ENCODE data around the gene TRIM46. TPM values are rescaled to one million over a fixed set of nuclear protein-coding genes. Genes with fewer than 3 reads are reported as not detected.

TRIM46 gene
- total RNA-seq, 1 experiment from 2014 or later: 0.21 TPM

GRCh38 chr1:155202198-155202597 lies 28.5 kb downstream of the TRIM46 start:
- no peak overlapping the region for H3K27ac Mint-ChIP-seq (ENCODE audit: low read depth, unreplicated experiment)
- no peak overlapping the region for H3K4me3 Mint-ChIP-seq (ENCODE audit: unreplicated experiment)
- H3K27me3 Mint-ChIP-seq (ENCODE audit: insufficient read depth, unreplicated experiment): no peaks in the 10 kb centered on the region
- H3K36me3 Mint-ChIP-seq (ENCODE audit: insufficient read depth, unreplicated experiment): peaks cover 53% of the 10 kb centered on the region
- DNase-seq (ENCODE audit: unreplicated experiment): no peak
- TF ChIP-seq, protein P1, sequence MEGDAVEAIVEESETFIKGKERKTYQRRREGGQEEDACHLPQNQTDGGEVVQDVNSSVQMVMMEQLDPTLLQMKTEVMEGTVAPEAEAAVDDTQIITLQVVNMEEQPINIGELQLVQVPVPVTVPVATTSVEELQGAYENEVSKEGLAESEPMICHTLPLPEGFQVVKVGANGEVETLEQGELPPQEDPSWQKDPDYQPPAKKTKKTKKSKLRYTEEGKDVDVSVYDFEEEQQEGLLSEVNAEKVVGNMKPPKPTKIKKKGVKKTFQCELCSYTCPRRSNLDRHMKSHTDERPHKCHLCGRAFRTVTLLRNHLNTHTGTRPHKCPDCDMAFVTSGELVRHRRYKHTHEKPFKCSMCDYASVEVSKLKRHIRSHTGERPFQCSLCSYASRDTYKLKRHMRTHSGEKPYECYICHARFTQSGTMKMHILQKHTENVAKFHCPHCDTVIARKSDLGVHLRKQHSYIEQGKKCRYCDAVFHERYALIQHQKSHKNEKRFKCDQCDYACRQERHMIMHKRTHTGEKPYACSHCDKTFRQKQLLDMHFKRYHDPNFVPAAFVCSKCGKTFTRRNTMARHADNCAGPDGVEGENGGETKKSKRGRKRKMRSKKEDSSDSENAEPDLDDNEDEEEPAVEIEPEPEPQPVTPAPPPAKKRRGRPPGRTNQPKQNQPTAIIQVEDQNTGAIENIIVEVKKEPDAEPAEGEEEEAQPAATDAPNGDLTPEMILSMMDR (IDR thresholded peaks at IDR 0.05; ENCODE audit: unreplicated experiment): no peak
- H3K4me1 Mint-ChIP-seq (ENCODE audit: insufficient read depth, unreplicated experiment): peaks cover 5% of the 10 kb centered on the region
- no peaks in the 10 kb centered on the region for H3K9me3 Mint-ChIP-seq (ENCODE audit: unreplicated experiment)
- ChIA-PET POLR2A (interaction anchor here (1.5 to 9.2 kb wide), 2 partner anchors 8 to 24 kb away, joined by 3 to 131 read pairs; no protein-coding TSS in a partner anchor), CTCF (interaction anchor here (0.6 to 9.1 kb wide), 8 partner anchors 7 to 982 kb away, joined by 3 to 111 read pairs (median 6); partner anchors contain the start of genes ENTREP3, KRTCAP2 and UBAP2L)
- no TSS peak for BruUV-seq (replicated peaks)
- intact Hi-C loops (cut with micrococcal nuclease): no loop called here

DNA sequence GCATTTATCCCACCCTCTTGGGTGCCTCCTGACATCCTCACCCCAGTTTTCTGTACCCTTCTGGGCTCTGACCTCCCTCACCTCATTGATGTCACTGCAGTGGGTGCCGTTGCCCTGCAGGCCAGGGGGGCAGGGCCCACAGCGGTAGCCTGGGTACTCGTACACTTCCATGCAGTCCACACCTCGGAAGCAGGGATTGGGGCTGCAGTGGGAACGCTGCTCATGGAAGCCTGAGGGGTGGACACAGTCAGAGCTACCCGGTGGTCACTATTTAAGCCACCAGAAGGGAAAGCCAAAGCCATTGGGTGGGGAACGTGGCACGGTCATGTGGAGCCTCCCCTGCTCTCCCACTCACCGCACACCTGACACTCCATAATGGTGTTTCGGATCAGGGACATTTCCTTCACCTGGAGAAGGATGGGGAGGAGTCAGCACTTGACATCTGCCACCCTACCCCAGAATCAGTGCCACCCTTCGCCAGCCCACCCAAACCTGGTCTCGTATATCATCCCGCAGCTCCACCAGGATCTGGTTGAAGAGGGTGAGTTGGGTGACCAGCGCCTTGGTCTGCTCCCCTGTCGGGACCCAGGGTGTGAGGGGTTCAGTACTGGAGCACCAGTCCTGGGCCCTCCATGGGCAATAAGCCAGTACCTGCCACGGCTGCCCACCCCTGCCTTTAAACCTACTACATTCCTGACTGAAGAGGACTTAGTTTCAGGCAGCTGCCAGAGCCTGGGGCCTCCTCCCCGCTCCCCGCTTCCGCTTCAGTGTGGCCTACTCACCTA lies 29.3 kb downstream of the TRIM46 start:
- intact Hi-C loops (cut with micrococcal nuclease): no loop called here
- Mint-ChIP-seq H3K36me3 (ENCODE audit: insufficient read depth, unreplicated experiment) (peaks cover 54% of the 10 kb centered on the region), H3K9me3 (ENCODE audit: unreplicated experiment) (no peaks in the 10 kb centered on the region), H3K4me3 (ENCODE audit: unreplicated experiment) (no peak overlapping the region), H3K4me1 (ENCODE audit: insufficient read depth, unreplicated experiment) (peaks cover 11% of the 10 kb centered on the region), H3K27ac (ENCODE audit: low read depth, unreplicated experiment) (no peak overlapping the region), H3K27me3 (ENCODE audit: insufficient read depth, unreplicated experiment) (no peaks in the 10 kb centered on the region)
- no TSS peak for BruUV-seq (replicated peaks)
- ChIA-PET CTCF (interaction anchor here (0.6 to 9.1 kb wide), 8 partner anchors 8 to 982 kb away, joined by 3 to 111 read pairs (median 6); partner anchors contain the start of genes KRTCAP2 and UBAP2L), POLR2A (interaction anchor here (0.6 to 9.2 kb wide), 5 partner anchors 9 to 121 kb away, joined by 3 to 131 read pairs (median 3); partner anchors contain the start of gene KRTCAP2)
- no peak for DNase-seq (ENCODE audit: unreplicated experiment)
- TF ChIP-seq, protein P1 (IDR thresholded peaks at IDR 0.05; ENCODE audit: unreplicated experiment): no peak

- no peak overlapping the region for H3K27ac Mint-ChIP-seq (ENCODE audit: low read depth, unreplicated experiment)
- no peak for DNase-seq (ENCODE audit: unreplicated experiment)
- TF ChIP-seq, protein P1 (IDR thresholded peaks at IDR 0.05; ENCODE audit: unreplicated experiment): no peak
- no peaks in the 10 kb centered on the region for H3K27me3 Mint-ChIP-seq (ENCODE audit: insufficient read depth, unreplicated experiment)
- peaks cover 14% of the 10 kb centered on the region for H3K4me1 Mint-ChIP-seq (ENCODE audit: insufficient read depth, unreplicated experiment)
- no peaks in the 10 kb centered on the region for H3K9me3 Mint-ChIP-seq (ENCODE audit: unreplicated experiment)
- no peak overlapping the region for H3K4me3 Mint-ChIP-seq (ENCODE audit: unreplicated experiment)
- intact Hi-C loops (cut with micrococcal nuclease): loop anchor here (5.0 kb wide), 1 partner anchor 57 kb away; the partner anchor contains the start of gene SCAMP3
- ChIA-PET CTCF (interaction anchor here (0.9 to 9.1 kb wide), 3 partner anchors 10 to 114 kb away, joined by 4 to 111 read pairs (median 55); no protein-coding TSS in a partner anchor), POLR2A (interaction anchor here (0.8 to 9.2 kb wide), 3 partner anchors 11 to 39 kb away, joined by 3 to 131 read pairs (median 4); no protein-coding TSS in a partner anchor)
- BruUV-seq (replicated peaks): no TSS peak
- peaks cover 33% of the 10 kb centered on the region for H3K36me3 Mint-ChIP-seq (ENCODE audit: insufficient read depth, unreplicated experiment)
These were observed 31.4 kb downstream of the TRIM46 start for GRCh38 chr1:155205035-155205434.

GRCh38 chr1:155205969-155206593 lies 32.4 kb downstream of the TRIM46 start:
- BruUV-seq (replicated peaks): no TSS peak
- ChIA-PET CTCF (interaction anchor here (0.7 to 9.1 kb wide), 10 partner anchors 11 to 115 kb away, joined by 3 to 111 read pairs (median 8); partner anchors contain the start of gene KRTCAP2), POLR2A (interaction anchor here (0.8 to 9.2 kb wide), 4 partner anchors 12 to 38 kb away, joined by 3 to 131 read pairs (median 35); no protein-coding TSS in a partner anchor)
- Mint-ChIP-seq H3K9me3 (ENCODE audit: unreplicated experiment) (no peaks in the 10 kb centered on the region), H3K4me1 (ENCODE audit: insufficient read depth, unreplicated experiment) (peaks cover 22% of the 10 kb centered on the region), H3K36me3 (ENCODE audit: insufficient read depth, unreplicated experiment) (peaks cover 34% of the 10 kb centered on the region), H3K27ac (ENCODE audit: low read depth, unreplicated experiment) (no peak overlapping the region), H3K4me3 (ENCODE audit: unreplicated experiment) (no peak overlapping the region), H3K27me3 (ENCODE audit: insufficient read depth, unreplicated experiment) (no peaks in the 10 kb centered on the region)
- DNase-seq (ENCODE audit: unreplicated experiment): no peak
- TF ChIP-seq, protein P1 (IDR thresholded peaks at IDR 0.05; ENCODE audit: unreplicated experiment): no peak
- intact Hi-C loops (cut with micrococcal nuclease): loop anchor here (2.0 to 5.0 kb wide), 2 partner anchors 56 to 117 kb away; partner anchors contain the start of gene SCAMP3
